T-helper 2 cell treated with Interferon-gamma antibody and Interleukin-4, amounts not matched to agents 5 μg/mL and 100 μg/mL, for 36 hours (primary cell): ENCODE data around the gene IRF2.

ENCODE experiments used
- DNase-seq: peaks from one replicate; pipeline ENCODE4 v3.0.0; 2021; ENCODE audit warnings: low spot score
- H3K27ac Mint-ChIP-seq: one replicate; pipeline ENCODE4 v1.8.0; 2021; ENCODE audit warnings: mild to moderate bottlenecking, mixed read lengths
- H3K27me3 Mint-ChIP-seq: one replicate; pipeline ENCODE4 v1.8.0; 2021; ENCODE audit warnings: low read depth, mixed read lengths
- H3K36me3 Mint-ChIP-seq: one replicate; pipeline ENCODE4 v1.8.0; 2021; ENCODE audit warnings: low read depth, mixed read lengths
- H3K4me1 Mint-ChIP-seq: one replicate; pipeline ENCODE4 v1.8.0; 2021; ENCODE audit warnings: low read depth, mixed read lengths
- H3K4me3 Mint-ChIP-seq: one replicate; pipeline ENCODE4 v1.8.0; 2022; ENCODE audit warnings: mild to moderate bottlenecking, moderate library complexity, mixed read lengths
- H3K9me3 Mint-ChIP-seq: one replicate; pipeline ENCODE4 v1.8.0; 2021; ENCODE audit warnings: mixed read lengths

Gene IRF2

DNA sequence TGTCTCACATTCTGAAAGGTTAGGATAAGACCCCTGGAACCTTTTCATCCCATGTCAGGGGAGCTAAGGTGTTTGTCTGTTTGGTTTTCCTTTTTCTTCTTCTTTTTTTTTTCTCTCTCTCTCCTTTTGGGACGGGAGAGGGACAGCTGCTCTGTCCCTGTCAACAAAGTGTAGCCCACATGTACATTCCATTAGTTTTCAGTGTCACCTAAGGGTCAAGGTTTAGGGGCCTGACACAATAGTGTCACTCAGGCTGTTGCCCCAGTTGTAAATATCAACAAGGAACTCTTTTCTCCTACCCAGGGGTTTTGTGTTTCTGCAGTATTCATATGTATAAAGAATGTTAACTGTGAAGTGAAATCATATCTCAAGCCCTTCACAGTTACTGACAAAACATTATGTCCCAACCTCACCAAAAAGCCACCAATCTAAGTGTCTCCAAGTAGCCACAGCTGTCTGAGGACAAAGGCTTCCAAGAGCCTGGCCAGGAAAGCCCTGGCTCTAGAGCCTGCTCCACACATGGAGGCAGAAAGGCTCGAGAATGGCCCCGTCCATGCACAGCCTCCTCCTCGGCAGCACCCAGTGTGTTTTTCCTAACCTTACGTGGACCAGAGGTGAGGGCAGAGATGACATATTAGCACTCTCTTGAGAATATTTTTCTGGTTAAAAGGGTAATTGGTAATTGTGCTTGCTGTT, 9.4 kb downstream of the IRF2 start:
- Mint-ChIP-seq H3K27me3 (no peaks in the 10 kb centered on the region), H3K4me1 (peaks cover 40% of the 10 kb centered on the region), H3K36me3 (peaks cover 32% of the 10 kb centered on the region)

DNA sequence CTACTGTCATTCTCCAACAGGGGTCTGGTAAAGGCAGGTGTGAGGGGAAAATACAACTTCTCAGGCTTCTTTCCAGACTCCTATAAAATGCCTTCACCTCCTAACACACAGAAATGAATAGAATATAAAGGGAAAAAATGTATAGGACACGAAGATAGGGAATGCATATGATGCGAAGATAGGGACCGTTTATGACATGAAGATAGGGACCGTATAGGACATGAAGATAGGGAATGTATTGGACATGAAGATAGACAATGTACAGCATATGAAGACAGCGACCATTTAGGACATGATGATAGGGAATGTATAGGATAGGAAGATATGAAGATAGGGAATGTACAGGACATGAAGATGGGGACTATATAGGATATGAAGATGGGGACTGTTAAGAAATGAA, 10.5 kb downstream of the IRF2 start:
- no peaks in the 10 kb centered on the region for H3K27me3 Mint-ChIP-seq
- H3K4me1 Mint-ChIP-seq, result peaks cover 49% of the 10 kb centered on the region

More for the DNA sequence above, 9.4 kb downstream of the IRF2 start:
- Mint-ChIP-seq H3K9me3 (no peaks in the 10 kb centered on the region), H3K4me3 (no peak overlapping the region), H3K27ac (no peak overlapping the region)
- DNase-seq, result no peak

DNA sequence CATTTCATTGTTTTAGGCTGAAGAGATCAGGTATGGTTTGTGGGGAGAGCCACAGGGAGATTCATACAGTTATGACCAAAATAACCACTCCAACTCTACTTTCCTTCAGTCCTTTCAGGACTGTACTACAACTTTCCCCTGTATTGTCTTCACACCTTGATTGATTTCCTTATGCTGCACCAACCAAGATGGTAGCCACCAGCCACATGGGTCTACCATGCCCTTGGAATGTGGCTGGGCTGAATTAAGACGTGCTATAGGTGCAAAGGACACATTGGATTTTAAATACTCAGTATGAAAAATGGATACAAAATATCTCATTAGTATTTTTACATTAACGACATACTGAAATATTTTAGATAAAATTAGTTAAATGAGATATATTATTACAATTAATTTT, 11.2 kb downstream of the IRF2 start:
- H3K27ac Mint-ChIP-seq, result no peak overlapping the region

More for the DNA sequence above, 10.5 kb downstream of the IRF2 start:
- no peak for DNase-seq
- no peak overlapping the region for H3K27ac Mint-ChIP-seq
- H3K9me3 Mint-ChIP-seq, result no peaks in the 10 kb centered on the region
- peaks cover 32% of the 10 kb centered on the region for H3K36me3 Mint-ChIP-seq
- H3K4me3 Mint-ChIP-seq, result no peak overlapping the region

DNA sequence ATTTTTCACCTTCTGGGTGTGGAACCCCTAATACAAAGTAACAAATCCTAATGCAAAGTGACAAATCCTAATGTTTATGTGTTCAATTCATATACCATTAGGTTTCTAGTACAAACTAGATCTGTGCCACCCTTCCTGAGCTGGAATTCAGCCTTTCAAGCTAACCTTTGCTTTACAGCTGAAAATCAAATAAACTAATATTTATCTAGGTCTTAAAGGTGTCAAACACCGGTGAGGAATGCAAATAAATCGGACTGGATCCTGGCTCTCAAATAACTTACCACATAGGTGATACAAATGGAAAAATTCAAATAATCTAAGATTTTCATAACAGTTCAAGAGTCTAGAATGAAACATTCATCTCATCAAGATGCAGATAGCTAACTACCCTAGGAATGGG, 11.6 kb downstream of the IRF2 start:
- H3K27ac Mint-ChIP-seq, result no peak overlapping the region
- DNase-seq, result no peak
- no peaks in the 10 kb centered on the region for H3K27me3 Mint-ChIP-seq
- no peak overlapping the region for H3K4me3 Mint-ChIP-seq
- H3K9me3 Mint-ChIP-seq, result no peaks in the 10 kb centered on the region
- peaks cover 55% of the 10 kb centered on the region for H3K4me1 Mint-ChIP-seq
- peaks cover 37% of the 10 kb centered on the region for H3K36me3 Mint-ChIP-seq

More for the DNA sequence above, 11.2 kb downstream of the IRF2 start:
- no peak overlapping the region for H3K4me3 Mint-ChIP-seq
- DNase-seq, result no peak
- peaks cover 36% of the 10 kb centered on the region for H3K36me3 Mint-ChIP-seq
- H3K4me1 Mint-ChIP-seq, result peaks cover 55% of the 10 kb centered on the region
- no peaks in the 10 kb centered on the region for H3K9me3 Mint-ChIP-seq
- H3K27me3 Mint-ChIP-seq, result no peaks in the 10 kb centered on the region

DNA sequence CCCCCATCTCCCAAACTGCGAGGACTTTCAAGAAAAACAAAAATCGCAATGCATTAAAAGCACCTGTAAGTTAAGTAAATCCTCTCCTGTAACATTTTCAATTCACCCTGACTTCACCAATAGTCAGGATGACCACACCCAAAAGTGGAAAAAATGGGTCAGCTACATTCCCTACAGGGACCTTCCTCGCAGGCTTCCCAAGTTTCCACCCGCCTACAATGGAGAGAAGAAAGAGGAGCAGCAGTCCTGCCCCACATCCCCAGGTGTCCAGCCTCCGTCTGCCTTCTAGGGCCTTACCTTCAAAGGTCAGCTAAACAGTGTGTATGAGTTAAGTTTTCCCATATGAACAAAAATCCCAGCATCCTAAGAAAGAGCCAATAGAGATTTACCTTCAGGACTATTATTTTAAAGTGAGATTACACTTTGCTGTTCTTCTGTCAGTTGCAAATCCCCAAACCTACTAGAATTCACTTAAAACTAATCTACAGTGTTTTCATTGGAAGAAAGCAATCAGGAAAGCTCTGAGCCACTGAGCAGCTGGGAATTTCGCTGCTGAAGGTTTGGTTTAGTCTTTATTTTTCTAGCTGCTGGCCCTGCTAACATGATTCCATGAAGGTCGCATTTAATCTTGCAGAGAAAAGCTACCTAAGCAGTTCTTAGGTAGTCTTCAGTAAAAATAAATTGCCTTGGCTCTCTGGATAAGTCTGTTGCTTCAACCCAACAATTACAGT, 12.5 kb downstream of the IRF2 start:
- H3K4me1 Mint-ChIP-seq, result peaks cover 49% of the 10 kb centered on the region
- DNase-seq, result no peak
- H3K36me3 Mint-ChIP-seq, result peaks cover 31% of the 10 kb centered on the region

DNA sequence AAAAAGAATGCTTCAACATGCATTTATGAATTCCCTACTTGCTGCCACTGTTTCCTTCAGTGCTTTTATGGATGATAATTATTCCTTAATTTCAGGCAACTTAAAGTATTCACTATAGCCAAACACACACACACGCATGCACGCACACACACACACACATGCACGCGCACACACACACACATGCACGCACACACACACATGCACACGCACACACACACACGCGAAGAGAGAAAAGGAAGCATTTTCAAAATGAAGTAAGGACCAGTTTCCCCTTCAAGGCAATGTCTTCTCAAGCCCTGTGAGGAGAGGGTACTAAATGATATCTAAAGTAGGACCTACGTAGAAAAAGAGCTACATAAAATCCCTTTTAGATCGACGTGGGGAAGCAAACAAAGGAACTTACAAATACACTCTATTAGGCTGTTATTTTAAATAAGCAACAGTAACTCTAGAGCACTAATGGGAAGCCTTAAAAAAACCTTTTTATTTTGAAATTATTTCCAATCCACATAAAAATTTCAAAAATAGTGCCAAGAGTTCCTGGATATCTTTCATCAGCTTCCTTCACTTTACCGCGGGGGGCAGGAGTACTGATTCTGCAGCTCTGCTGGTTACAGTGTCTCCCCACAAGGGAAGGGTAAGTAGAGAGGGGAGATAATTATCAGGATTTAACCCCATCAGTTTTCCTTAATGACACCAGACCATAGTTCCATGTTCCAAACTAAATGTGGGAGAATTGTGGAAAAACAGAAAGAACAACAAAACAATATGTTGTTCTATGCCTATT, 13.7 kb downstream of the IRF2 start:
- H3K4me1 Mint-ChIP-seq, result peaks cover 49% of the 10 kb centered on the region
- peak overlapping the region; percentile 53 for H3K27ac Mint-ChIP-seq
- H3K27me3 Mint-ChIP-seq, result no peaks in the 10 kb centered on the region
- H3K9me3 Mint-ChIP-seq, result no peaks in the 10 kb centered on the region
- peaks cover 38% of the 10 kb centered on the region for H3K36me3 Mint-ChIP-seq
- DNase-seq, result no peak
- peak overlapping the region; percentile 37 for H3K4me3 Mint-ChIP-seq

More for the DNA sequence above, 12.5 kb downstream of the IRF2 start:
- no peaks in the 10 kb centered on the region for H3K27me3 Mint-ChIP-seq
- no peak overlapping the region for H3K4me3 Mint-ChIP-seq
- H3K9me3 Mint-ChIP-seq, result no peaks in the 10 kb centered on the region
- H3K27ac Mint-ChIP-seq, result peak overlapping the region; percentile 38

DNA sequence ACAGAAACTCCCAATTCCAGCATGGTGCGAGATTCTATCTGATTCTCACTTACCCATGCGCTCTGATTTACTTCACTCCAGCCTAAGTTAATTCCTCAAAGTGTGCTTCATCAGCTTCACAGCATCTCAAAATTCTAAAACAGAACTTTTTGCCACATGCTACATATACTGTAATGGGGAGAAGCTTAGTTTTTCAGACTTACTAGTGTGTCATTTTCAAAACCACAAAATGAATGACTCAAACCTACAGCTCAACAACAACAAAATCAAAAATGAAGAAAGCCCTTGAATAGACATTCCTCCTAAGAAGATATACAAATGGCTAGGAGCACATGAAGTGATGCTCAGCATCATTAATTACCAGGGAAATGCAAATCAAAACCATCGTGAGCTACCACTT, 14.9 kb downstream of the IRF2 start:
- Mint-ChIP-seq H3K27ac (peak overlapping the region; percentile 7), H3K4me3 (peak overlapping the region; percentile 11), H3K27me3 (no peaks in the 10 kb centered on the region), H3K4me1 (peaks cover 49% of the 10 kb centered on the region), H3K36me3 (peaks cover 33% of the 10 kb centered on the region), H3K9me3 (no peaks in the 10 kb centered on the region)
- DNase-seq, result no peak

DNA sequence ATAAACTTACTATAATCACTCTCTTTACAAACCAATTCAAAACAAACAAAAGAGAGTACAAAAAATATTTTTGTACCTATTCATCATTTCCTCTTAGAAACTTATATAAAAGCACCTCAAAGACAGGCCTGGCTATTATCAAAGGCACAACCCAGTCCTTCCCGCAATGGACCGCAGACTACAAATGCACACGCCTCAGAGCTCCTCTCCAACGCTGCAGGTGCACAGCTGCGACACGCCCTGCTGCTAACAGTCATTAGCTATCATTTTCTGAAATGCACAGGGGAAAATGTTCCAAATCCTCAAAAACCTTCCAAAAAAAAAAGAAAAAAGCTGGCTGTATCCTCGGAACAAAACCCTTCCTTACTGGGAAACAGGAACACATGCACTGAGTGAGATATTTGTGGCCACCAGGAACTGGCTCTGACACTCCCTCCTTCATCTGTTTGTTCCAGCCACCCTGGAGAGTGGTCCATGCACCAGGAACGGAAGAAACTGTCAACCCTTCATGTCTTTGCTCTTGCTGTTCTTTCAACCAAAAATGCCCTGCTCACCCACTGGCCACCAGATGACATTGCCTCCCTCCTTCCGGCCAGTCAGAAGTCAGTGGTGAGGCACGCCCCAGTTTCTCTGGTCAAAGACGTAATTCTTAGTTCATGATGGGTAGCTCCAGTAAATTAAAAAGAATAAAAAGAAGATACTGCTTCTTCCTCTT, 16.7 kb downstream of the IRF2 start:
- Mint-ChIP-seq H3K27ac (no peak overlapping the region), H3K4me3 (no peak overlapping the region), H3K36me3 (peaks cover 28% of the 10 kb centered on the region), H3K4me1 (peaks cover 51% of the 10 kb centered on the region), H3K9me3 (no peaks in the 10 kb centered on the region), H3K27me3 (no peaks in the 10 kb centered on the region)
- no peak for DNase-seq

DNA sequence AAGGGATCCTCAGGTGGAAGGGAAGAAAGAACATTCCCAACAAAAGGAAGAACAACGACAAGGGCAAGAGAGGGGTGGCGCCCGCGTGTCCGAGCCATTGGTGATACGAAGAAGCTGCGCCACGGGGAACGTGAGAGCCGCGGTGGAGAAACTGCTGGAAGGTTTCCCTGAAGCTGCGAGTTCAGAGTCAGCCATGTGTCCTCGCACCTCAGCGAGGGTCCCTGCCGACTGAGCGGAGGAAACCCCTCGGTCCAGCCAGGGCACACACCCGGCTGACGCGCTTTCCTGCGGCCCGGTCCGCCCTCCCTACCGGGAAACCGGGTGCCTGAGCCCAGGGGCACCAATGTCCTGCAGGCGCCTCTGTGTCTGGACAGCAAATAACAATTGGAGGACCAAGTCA, 18.0 kb downstream of the IRF2 start:
- H3K4me1 Mint-ChIP-seq, result peaks cover 48% of the 10 kb centered on the region
- DNase-seq, result no peak
- no peak overlapping the region for H3K4me3 Mint-ChIP-seq
- no peaks in the 10 kb centered on the region for H3K27me3 Mint-ChIP-seq
- H3K27ac Mint-ChIP-seq, result no peak overlapping the region
- H3K36me3 Mint-ChIP-seq, result peaks cover 36% of the 10 kb centered on the region
- H3K9me3 Mint-ChIP-seq, result no peaks in the 10 kb centered on the region

DNA sequence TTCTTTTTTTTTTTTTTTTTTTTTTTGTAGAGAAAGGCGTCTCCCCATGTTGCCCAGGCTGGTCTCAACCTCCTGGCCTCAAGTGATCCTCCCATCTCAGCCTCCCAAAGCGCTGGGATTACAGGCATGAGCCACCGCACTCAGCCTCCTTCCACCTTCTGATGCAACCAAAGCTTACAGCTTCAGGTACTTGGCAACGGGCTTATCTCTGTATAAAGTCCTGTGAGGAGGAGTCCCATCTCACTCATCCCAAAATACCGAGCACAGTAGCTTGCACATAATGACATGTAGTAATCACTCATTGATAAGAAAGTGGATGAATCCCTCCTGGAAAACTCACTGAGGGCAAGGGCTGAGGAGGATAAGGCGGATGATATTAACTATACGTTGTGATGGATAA, 19.1 kb downstream of the IRF2 start:
- H3K27me3 Mint-ChIP-seq, result no peaks in the 10 kb centered on the region
- H3K36me3 Mint-ChIP-seq, result peaks cover 36% of the 10 kb centered on the region
- H3K4me1 Mint-ChIP-seq, result peaks cover 44% of the 10 kb centered on the region
- H3K27ac Mint-ChIP-seq, result peak overlapping the region; percentile 38
- no peak overlapping the region for H3K4me3 Mint-ChIP-seq
- no peak for DNase-seq
- no peaks in the 10 kb centered on the region for H3K9me3 Mint-ChIP-seq

DNA sequence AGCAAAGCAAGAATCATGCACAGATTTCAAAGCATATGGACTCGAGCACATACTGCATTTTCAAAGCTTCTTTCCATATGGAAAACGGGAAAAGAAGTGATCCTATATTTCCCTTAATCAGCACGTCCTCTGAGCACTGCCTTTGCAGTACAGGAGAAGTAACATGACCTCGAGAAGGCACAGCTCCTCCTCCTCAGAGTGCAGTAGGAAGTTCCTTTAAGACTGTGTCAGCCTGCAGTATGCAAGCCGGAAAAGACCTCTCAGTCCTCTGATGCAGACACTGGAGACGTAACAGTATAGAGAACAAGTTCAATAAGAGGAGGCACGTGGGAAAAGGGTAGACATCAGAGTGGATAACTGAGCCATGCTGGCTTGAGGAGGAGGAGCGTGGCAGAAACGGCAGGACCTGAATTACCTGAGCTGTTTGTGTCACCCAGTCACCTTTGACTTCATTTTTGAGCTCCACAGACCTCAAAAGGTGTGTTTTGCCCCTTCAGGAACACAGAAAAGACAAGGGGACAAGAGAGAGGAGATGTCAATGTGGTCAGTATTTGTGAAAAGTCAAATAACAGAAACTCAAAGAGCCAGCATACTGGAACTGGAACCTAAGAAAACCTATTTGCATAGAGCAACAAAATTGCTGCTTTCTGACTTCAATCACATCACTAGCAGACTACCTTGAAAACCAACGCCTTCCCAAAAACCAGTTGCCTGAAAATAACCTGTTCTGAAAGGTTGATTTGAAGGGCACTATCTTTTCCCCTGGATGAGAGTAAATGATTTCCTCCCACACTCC, 20.8 kb downstream of the IRF2 start:
- H3K27me3 Mint-ChIP-seq, result no peaks in the 10 kb centered on the region
- peak overlapping the region; percentile 31 for H3K4me3 Mint-ChIP-seq
- DNase-seq, result peak; percentile 30
- H3K27ac Mint-ChIP-seq, result peak overlapping the region; percentile 73
- no peaks in the 10 kb centered on the region for H3K9me3 Mint-ChIP-seq
- H3K4me1 Mint-ChIP-seq, result peaks cover 45% of the 10 kb centered on the region
- peaks cover 43% of the 10 kb centered on the region for H3K36me3 Mint-ChIP-seq

DNA sequence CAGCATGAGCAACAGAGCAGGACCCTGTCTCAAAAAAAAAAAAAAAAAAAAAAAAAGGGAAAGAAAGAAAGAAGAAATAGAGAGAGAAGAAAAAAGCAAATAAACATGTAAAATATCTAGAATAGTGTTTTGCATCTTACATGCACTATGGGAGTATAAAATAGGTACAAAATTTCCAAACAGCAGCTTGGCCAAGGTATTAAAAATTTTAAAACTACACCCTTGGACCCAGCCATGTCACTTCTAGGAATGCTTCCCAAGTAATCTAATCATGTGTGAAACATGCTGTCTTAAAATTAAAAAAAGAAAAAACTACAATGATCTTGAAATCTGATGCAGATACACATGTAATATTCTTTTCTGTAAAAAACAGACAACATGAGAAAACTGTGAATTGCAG, 21.6 kb downstream of the IRF2 start:
- Mint-ChIP-seq H3K36me3 (peaks cover 41% of the 10 kb centered on the region), H3K27me3 (no peaks in the 10 kb centered on the region), H3K4me3 (no peak overlapping the region), H3K27ac (no peak overlapping the region), H3K9me3 (no peaks in the 10 kb centered on the region), H3K4me1 (peaks cover 45% of the 10 kb centered on the region)
- no peak for DNase-seq

DNA sequence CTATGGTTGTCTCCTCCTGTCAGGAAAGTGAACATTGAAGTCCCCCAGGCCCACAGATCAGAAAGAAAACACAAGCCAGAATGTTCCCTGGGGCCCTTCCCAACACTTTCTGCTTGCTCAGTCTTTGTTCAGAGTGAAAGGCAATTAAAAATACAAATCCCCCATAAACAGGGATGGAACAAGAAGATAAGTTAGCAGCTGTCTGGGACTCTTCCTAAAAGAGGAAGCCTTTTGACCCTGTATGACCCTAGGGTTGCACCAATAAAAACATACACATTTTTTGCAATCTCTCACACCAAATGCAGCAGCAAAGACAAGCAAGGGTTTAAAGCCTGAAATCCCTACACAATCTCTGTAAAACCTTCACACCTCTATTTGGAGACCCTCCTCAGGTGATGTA, 22.6 kb downstream of the IRF2 start:
- Mint-ChIP-seq H3K36me3 (peaks cover 48% of the 10 kb centered on the region), H3K4me1 (peaks cover 50% of the 10 kb centered on the region), H3K4me3 (no peak overlapping the region), H3K27me3 (no peaks in the 10 kb centered on the region), H3K9me3 (no peaks in the 10 kb centered on the region), H3K27ac (no peak overlapping the region)
- DNase-seq, result no peak
